HG02970 (cell line): Measurements from ENCODE around the gene HDAC9.

Experiments used
- ATAC-seq: cut with Tn5 transposase; IDR thresholded peaks from one replicate; pipeline ENCODE4 v1.9.1; 2021; ENCODE audit warnings: mild to moderate bottlenecking, moderate library complexity, moderate number of reproducible peaks; ENCODE audit not compliant: unreplicated experiment, low FRiP score

The HDAC9 gene

GRCh38 chr7:18521236-18521589 lies 25.7 kb downstream of the HDAC9 start:
- no peak for ATAC-seq

GRCh38 chr7:18521945-18522566 lies 26.5 kb downstream of the HDAC9 start:
- ATAC-seq = peak; percentile 59

GRCh38 chr7:18524248-18524647 lies 28.7 kb downstream of the HDAC9 start:
- ATAC-seq = no peak

- ATAC-seq = no peak
These were observed 30.9 kb downstream of the HDAC9 start for GRCh38 chr7:18526368-18526878.

- ATAC-seq = no peak
These were observed 33.7 kb downstream of the HDAC9 start for GRCh38 chr7:18529239-18529638.

- ATAC-seq = peak; percentile 62
These were observed 35.0 kb downstream of the HDAC9 start for GRCh38 chr7:18530224-18531179.

- ATAC-seq = no peak
These were observed 36.0 kb downstream of the HDAC9 start for GRCh38 chr7:18531539-18531938.

GRCh38 chr7:18532813-18533212 lies 37.3 kb downstream of the HDAC9 start:
- ATAC-seq = no peak

GRCh38 chr7:18534481-18534880 lies 38.9 kb downstream of the HDAC9 start:
- no peak for ATAC-seq

GRCh38 chr7:18535810-18536415 lies 40.4 kb downstream of the HDAC9 start:
- ATAC-seq = no peak

GRCh38 chr7:18536486-18536885 lies 40.9 kb downstream of the HDAC9 start:
- no peak for ATAC-seq

GRCh38 chr7:18538554-18539250 lies 43.2 kb downstream of the HDAC9 start:
- peak; percentile 65 for ATAC-seq

- no peak for ATAC-seq
These were observed 44.8 kb downstream of the HDAC9 start for GRCh38 chr7:18540396-18540795.

GRCh38 chr7:18541181-18541870 lies 45.8 kb downstream of the HDAC9 start:
- ATAC-seq = no peak

GRCh38 chr7:18541871-18542212 lies 46.3 kb downstream of the HDAC9 start:
- no peak for ATAC-seq

GRCh38 chr7:18546576-18546975 lies 51.0 kb downstream of the HDAC9 start:
- no peak for ATAC-seq

- no peak for ATAC-seq
These were observed 52.1 kb downstream of the HDAC9 start for GRCh38 chr7:18547509-18548187.

- no peak for ATAC-seq
These were observed 53.0 kb downstream of the HDAC9 start for GRCh38 chr7:18548534-18548933.

GRCh38 chr7:18550574-18550973 lies 55.0 kb downstream of the HDAC9 start:
- no peak for ATAC-seq
